Dedifferentiated amniotic fluid mesenchymal stem cell (primary cell): ENCODE data around the gene REL.
"Not testable (repeated sequence)": the region's sequence is repeated elsewhere in the genome, so short reads cannot be mapped to it uniquely, and the experiment has no call there.

Experiments
- DNase-seq: peaks from one replicate; pipeline ENCODE4 v3.0.0-alpha.2; 2016; ENCODE audit errors: extremely low spot score

The REL gene

GRCh38 chr2:60867848-60868247 lies 13.5 kb upstream of the REL start:
- DNase-seq, result no peak

DNA sequence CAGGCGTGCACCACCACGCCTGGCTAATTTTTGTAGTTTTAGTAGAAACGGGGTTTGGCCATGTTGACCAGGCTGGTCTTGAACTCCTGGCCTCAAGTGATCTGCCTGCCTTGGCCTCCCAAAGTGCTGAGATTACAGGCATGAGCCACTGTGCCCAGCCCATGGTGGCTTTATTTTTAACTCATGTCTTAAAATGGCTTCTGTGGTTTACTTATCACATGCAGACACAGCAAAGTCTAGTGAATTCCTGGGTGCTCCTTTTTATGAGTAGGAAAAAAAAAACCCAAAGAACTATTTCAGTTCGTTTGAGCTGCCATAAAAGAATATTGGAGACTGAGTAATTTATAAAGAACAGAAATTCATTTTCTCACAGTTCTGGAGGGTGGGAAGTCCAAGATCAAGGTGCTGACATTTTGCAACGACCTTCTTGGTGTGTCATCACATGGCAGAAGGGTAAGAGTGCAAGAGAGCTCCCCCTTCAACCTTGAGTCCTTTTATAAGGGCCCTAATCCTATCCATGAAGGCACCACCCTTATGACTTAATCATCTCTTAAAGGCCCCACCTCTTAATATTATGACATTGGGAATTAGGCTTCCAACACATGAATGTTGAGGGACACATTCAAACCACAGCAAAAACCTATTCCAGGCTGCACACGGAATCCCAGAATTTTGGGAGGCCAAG lies 12.6 kb upstream of the REL start:
- DNase-seq, result no peak

DNA sequence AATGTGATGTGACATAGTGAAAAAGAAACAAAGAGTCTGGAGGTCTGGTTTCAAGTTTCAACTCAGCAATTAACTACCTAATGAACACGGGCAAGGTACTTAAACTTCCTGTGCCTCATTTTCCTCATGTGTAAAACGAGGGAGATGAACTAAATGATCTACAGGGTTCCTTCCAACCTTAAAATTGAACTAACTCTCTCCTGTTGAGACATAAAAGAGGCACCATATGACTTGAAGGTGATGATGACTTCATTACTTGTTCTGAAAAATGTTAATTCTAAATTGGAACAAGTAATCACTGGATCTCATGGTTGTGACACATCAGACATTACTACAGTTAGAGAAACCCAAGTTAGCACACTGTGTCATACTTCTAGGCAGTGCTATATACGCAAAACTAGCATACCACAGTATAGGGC lies 8.9 kb upstream of the REL start:
- DNase-seq, result no peak

DNA sequence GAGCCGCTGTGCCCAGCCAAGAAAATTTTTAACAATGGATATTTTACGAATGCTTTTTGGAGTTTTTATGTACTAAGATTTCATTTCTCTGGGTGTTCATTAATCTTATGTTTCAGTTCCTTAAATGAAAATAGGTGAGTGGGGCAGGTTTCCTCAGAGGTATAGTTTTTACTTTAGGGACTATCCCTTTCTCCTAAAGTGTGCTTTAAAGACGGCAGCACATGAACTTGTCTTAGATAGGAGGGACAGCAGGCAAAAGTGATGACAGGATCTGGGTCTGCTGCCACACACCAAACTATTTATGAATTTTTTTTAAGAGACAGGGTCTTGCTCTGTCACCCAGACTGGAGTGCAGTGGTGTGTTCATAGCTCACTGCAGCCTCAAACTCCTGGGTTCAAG lies 8.0 kb upstream of the REL start:
- DNase-seq, result no peak

- DNase-seq, result no peak
Measured at GRCh38 chr2:60875520-60875919, 5.9 kb upstream of the REL start.

- no peak for DNase-seq
Measured at GRCh38 chr2:60880643-60881046, 729 bp upstream of the REL start.

DNA sequence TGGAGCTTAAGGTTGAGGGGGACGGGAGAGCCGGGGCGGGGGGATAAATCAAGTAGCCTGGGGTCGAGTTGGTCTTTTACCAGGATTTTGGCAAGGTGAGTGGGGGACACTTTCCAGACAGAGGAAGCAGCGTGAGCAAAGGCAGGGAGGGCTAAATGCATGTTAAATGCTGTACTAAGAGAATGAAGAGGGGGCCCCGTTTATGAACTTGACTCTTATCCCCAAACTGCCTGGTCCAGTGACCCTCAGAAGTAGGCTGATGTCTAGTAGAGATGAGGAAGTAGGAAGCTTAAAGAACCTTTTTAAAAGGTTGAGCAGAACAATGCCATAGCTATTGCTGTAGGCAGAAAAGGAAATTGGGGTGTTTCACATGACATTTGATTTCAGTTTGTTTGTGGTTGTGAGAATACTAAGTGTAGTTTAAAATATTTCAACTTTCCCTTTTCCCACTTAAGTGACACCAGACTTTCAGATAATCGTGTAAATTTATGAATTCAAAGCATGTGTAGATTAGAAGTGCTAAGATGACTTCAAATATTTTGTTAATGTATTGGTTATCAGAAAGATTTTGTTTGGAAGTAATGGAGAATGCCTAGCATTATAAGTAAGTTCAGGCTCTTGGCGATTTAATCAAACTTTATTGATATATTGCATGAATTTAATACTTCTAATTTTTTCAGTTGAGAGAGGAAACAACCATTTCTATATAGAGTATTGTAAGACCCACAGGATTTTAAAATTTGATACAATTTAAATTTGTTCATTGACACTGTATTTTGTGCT lies 1.8 kb downstream of the REL start:
- DNase-seq, result no peak

- DNase-seq, result no peak
Measured at GRCh38 chr2:60883896-60884295, 2.5 kb downstream of the REL start.

- no peak for DNase-seq
Measured at GRCh38 chr2:60884800-60885199, 3.4 kb downstream of the REL start.

GRCh38 chr2:60885683-60886082 lies 4.3 kb downstream of the REL start:
- no peak for DNase-seq

DNA sequence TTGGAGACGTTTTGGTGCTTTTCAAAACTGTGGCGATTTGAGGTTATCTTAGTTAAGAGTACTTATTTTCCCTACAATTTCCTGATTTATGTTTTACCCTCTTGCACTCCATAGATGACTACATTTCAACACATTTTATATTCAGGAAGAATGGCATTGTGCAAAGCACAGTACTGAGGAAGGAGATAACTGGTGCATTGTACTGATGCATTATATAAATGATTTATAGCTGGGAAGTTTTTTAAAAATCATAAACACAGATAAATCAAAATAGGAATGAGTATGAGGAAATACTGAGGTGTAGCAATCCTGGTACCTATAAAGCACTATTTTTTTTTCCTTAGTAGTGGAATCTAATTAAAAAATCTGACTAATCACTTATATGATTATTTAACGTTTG lies 5.6 kb downstream of the REL start:
- no peak for DNase-seq

GRCh38 chr2:60888853-60889252 lies 7.5 kb downstream of the REL start:
- no peak for DNase-seq

- DNase-seq, result not testable (repeated sequence)
Measured at GRCh38 chr2:60889581-60890392, 8.4 kb downstream of the REL start.

DNA sequence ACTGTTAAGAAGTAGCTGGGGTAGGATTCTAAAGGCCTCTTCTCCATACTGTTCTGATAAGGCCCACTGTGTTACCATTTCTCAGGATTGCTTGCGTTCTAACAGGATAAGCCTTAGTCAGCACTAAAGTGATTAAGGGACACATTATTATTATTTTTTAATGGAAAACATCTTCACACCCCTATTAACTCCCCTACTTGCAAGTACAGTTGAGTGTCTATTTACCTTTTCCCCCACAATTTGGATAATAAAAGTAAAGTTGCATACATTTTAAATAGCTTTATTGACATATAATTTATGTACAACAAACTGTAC lies 9.0 kb downstream of the REL start:
- no peak for DNase-seq

GRCh38 chr2:60891180-60891579 lies 9.8 kb downstream of the REL start:
- DNase-seq, result no peak

DNA sequence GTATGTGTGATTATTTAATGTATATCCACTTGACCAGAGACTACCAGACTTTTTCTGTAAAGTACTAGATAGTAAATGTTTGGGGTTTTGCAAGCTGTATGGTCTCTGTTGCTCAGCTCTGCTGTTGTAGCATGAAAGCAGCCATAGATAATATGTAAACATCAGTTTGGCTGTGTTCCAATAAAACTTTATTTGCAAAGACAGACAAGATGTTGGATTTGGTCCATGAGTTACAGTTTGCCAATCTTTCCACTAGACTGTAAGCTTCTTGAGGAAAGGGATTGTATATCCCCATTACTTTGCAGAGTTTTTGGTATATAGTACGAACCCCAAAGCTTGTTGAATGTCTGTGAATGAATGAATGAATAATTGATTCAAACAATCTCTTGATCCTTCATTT lies 17.2 kb downstream of the REL start:
- DNase-seq, result no peak

GRCh38 chr2:60899230-60899891 lies 18.0 kb downstream of the REL start:
- no peak for DNase-seq

DNA sequence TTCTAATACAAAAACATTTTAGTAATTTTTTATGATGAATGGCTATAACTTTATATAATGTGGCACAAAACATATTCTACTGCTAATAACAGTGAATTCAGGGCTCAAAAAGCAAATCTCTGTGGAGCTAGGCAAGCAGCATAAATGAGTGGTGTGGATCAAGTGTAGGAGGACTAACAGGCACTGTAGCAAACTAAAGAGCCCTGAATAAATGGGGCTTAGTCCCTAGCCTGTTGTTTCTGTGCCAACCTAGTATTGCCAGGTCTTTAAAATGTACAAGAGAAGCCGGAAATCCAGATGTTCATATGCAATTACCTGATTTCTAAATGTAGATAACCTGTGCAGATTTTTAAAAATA lies 18.5 kb downstream of the REL start:
- DNase-seq, result no peak

DNA sequence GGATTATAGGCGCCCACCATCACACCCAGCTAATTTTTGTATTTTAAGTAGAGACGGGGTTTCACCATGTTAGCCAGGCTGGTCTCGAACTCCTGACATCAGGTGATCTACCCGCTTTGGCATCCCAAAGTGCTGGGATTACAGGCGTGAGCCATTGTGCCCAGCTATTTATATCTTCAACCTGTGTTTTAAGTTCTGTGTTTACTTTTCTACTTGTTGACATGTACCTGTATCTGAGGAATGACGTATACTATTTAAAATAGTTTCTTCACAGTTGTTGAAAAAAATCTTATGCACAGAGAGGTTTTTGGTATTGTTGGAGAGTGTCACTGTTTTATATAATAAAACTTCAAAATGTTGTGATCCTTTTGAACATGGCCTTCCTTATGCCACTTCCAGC lies 19.9 kb downstream of the REL start:
- DNase-seq, result not testable (repeated sequence)

DNA sequence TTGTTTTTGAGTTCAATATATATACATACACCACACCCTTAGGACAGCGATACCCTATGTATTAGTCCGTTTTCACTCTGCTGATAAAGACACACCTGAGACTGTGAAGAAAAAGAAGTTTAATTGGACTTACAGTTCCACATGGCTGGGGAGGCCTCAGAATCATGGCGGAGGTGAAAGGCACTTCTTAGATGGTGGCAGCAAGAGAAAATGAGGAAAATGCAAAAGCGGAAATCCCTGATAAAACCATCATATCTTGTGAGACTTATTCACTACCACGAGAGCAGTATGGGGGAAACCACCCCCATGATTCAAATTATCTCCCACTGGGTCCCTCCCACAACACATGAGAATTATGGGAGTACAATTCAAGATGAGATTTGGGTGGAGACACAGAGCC lies 24.5 kb downstream of the REL start:
- not testable (repeated sequence) for DNase-seq

DNA sequence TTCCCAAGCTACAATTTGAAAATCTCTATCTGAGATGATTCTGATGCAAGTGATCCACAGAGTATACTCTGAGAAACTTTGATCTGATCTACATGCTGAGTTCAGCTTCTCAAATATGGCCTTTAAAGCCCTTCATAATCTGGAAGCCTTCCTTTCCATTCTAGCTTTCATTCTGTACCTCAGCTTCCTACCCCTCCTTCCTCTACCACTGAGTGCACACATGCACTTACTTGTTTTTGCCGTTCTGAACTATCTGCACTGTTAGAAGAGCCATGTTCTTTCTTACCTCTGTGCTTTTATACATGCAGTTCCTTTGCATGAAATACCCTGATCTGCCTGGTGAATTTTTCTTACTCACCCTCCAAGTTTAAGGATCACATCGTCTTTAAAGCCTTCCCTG lies 25.0 kb downstream of the REL start:
- DNase-seq, result no peak

GRCh38 chr2:60907329-60907728 lies 26.0 kb downstream of the REL start:
- no peak for DNase-seq
